ELF-1 (cell line): ENCODE measurements around the gene ZBTB34.
"Not testable (repeated sequence)": the region's sequence is repeated elsewhere in the genome, so short reads cannot be mapped to it uniquely, and the experiment has no call there.

ENCODE experiments used
- DNase-seq: peaks from one replicate; pipeline ENCODE4 v3.0.0-alpha.2; 2016; ENCODE audit warnings: low read depth, low spot score

ZBTB34 gene, protein sequence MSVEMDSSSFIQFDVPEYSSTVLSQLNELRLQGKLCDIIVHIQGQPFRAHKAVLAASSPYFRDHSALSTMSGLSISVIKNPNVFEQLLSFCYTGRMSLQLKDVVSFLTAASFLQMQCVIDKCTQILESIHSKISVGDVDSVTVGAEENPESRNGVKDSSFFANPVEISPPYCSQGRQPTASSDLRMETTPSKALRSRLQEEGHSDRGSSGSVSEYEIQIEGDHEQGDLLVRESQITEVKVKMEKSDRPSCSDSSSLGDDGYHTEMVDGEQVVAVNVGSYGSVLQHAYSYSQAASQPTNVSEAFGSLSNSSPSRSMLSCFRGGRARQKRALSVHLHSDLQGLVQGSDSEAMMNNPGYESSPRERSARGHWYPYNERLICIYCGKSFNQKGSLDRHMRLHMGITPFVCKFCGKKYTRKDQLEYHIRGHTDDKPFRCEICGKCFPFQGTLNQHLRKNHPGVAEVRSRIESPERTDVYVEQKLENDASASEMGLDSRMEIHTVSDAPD

DNA sequence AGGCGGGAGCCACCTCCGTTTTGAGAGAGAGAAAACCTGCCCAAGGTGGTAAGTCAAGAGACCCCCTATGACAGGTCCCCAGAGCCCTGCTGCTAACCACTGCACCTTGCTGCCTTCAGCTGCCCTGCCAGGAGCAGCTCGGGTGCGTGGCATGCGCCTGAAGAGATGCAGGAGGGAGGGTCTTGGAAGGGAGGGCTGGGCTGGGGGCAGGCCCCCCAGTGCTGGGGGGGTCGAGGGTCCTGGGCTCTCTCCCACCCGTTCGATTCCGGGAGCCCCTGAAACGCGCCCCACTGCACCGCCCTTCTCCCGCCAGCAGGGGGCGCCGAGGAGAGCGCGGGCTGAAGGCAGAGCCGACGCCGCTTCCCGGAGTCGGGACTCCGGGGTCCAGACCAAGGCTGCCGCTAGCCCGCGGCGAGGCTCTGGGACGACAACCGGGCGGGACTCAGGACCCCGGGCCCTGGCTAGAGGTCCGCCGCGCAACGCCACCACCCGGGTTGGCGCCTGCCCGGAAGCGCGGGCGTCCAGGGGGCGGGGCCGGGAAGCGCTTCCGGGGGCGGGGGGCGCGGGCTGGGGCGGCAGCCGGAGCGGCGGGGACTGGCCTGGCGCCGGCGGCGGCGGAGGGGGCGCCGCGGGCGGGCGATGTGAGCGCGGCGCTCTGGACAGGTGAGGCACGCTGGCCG, at the start of gene ZBTB34:
ZBTB34 (plus strand) TSS at position 563 of the 680 bp plus-strand sequence. CDS start 18,761 bp downstream, outside the sequence.
- DNase-seq, result peak; percentile 84

DNA sequence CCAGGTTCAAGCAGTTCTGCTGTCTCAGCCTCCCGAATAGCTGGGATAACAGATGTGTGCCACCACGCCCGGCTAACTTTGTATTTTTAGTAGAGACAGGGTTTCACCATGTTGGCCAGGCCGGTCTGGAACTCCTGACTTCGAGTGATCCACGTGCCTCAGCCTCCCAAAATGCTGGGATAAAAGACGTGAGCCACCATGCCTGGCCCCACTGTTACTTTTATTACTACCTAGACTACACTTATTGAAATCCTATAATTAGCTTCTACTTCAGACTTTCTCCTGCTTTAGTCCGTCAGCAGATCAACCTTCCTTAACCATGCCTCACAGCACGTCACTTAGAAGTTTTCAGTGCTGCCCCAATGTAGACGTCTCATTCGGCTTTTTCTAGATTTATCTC, 47.4 kb upstream of the ZBTB34 start:
- no peak for DNase-seq

DNA sequence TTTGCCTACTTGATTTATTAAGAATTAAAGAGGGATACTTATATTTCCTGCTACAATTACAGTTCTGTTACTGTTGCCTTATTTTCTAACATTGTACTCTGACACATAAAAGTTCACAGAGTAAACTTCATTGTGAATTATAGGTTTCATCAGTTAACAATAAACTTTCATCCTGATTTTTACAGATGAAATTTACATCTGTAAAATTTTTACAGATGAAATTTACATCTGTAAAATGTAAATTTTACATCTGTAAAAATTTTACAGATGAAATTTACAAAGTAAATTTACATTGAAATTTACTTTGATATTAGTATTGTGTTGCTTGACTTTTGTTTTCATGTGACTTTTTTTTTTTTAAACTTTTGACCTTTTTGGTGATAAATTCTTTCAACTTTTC, 46.3 kb upstream of the ZBTB34 start:
- DNase-seq, result no peak

DNA sequence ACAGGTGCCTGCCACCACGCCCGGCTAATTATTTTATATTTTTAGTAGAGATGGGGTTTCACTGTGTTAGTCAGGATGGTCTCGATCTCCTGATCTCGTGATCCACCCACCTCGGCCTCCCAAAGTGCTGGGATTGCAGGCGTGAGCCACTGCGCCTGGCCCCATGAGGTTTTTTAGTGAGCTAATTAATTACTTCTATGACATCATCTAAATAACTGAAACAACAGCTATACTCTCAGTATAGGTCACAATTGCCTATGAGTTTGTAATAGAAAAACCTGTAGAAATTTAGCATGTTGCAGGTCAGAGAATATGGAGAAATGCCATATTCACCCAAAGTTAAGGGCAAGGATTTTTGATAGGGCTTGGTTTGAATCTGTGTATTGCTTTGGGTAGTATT, 42.8 kb upstream of the ZBTB34 start:
- DNase-seq, result not testable (repeated sequence)

DNA sequence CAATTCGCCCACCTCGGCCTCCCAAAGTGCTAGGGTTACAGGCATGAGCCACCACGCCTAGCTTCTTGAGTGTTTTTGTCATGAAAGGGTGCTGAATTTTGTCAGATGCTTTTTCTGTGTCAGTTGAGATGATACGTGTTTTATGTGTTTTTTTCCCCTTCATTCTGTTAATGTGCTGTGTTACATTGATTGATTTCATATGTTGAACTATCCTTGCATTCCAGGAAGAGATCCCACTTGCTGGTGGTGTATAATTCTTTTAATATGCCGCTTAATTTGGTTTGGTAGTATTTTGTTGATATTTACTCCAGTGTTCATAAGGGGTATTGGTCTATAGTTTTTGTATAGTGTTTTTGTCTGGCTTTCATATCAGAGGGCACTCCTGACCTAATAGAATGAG, 42.0 kb upstream of the ZBTB34 start:
- DNase-seq, result no peak

DNA sequence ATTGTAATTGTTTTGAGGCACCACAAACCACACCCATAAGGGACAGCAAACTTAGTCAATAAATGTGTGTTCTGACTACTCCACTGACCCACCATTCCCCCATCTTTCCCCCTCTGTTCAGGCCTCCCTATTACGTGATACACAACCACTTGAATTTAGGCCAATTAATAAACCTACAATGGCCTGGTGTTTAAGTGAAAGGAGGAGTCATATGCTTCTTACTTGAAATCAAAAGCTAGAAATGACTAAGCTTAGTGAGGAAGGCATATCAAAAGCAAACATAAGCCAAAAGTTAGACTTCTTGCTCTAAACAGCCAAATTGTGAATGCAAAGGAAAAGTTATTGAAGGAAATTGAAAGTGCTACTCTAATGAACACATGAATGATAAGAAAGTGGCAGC, 41.0 kb upstream of the ZBTB34 start:
- no peak for DNase-seq

DNA sequence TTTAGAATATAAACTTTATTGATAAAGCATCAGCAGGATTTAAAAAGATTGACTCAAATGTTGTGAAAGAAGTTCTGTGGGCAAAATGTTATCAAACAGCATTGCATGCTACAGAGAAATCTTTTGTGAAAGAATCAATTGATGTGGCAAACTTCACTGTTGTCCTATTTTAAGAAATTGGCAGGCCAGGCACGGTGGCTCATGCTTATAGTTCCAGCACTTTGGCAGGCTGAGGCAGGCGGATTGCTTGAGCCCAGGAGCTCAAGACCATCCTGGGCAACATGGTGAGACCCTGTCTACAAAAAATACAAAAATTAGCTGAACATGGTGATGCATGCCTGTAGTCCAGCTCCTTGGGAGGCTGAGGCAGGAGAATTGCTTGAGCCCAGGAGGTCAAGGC, 38.2 kb upstream of the ZBTB34 start:
- no peak for DNase-seq

DNA sequence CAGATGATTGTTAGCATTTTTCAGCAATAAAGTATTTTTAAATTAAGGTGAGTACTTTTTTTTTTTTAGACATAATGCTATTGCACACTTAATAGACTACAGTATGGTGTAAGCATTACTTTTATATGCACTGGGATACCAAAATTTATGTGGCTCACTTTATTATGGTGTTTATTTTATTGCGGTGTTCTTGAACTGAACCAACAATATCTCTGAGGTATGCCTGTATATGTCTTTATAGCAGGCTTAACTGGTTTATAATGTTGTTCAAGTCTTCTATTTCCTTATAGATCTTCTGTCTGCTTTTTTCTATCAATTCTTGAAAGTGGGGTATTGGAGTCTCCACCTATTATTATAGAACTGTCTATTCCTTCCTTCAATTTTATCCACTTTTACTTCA, 37.6 kb upstream of the ZBTB34 start:
- DNase-seq, result no peak

DNA sequence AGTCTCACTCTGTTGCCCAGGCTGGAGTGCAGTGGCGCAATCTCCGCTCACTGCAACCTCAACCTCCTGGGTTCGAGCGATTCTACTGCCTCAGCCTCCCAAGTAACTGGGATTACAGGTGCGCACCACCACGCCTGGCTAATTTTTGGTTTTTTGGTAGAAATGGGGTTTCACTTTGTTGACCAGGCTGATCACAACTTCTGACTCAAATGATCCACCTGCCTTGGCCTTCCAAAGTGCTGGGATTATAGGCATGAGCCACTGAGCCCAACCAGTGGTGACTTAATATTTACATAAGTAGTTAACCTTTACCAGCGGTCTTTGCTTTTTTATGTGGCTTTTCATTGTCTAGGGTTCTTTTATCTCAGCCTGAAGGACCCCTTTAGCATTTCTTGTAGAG, 36.4 kb upstream of the ZBTB34 start:
- not testable (repeated sequence) for DNase-seq

DNA sequence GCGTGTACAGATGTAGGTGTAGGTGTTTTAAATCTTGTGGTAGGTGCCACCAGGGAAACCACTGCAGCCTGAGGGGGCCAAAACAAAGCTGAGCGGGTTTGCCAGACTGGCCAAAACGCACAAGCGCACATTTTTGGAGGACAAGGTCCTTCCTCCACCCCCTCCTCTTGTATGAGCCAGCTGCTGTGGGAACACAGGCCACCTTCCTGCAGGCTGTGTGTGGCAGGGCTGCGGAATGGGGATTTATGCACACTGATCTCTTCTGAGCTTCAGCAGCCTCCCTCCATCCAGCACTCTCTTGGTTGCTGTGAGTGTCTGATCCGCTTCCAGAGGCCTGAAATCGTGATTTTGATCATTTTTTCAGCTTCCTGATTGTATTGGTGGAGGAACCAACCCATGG, 33.2 kb upstream of the ZBTB34 start:
- no peak for DNase-seq

DNA sequence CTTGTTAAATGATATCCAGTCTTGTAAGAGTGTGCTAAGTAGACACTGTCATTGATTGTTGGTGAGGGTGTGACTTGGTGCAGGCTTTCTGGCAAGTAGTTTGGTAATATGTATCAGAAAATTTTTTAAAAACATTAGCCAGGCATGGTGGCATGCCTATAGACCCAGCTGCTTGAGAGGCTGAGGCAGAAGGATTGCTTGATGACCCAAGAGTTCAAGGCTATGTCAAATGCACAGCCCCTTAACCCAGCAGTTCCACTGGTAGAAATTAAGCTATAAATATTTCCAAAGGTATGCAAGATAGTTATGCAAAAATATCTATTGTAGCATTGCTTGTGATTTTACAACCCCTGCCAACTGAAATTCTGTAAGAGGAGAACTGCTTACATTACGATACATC, 31.4 kb upstream of the ZBTB34 start:
- no peak for DNase-seq

DNA sequence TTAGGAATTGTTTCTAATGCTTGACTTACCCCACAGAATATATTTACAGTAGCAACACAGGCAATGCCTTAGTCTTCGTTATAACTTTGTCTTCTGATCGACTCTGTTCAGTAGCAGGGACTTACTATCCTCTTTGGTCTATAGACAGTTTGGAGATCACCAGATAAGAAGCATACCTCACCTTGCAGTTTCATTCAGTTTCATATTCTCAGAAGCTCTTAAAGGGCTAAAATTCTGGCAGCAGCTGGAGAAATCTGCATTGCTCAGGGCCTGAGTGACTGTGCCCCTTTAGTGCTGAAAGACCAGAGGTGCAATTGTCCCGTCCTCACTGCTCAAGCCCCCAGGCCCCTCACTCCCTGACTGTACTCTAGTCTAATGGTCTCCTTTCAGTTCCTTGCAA, 29.6 kb upstream of the ZBTB34 start:
- DNase-seq, result peak; percentile 12

DNA sequence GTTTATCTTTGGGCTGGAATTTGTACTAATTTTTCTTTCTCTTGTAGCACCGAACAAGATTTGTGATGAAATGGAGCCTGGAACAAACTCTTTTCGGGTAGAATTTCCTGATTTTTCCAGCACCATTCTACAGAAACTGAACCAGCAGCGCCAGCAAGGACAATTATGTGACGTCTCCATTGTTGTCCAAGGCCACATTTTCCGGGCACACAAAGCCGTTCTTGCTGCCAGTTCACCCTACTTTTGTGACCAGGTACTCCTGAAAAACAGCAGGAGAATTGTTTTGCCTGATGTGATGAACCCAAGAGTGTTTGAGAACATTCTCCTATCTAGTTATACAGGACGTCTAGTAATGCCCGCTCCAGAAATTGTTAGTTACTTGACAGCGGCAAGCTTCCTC, 28.0 kb upstream of the ZBTB34 start:
- DNase-seq, result no peak

DNA sequence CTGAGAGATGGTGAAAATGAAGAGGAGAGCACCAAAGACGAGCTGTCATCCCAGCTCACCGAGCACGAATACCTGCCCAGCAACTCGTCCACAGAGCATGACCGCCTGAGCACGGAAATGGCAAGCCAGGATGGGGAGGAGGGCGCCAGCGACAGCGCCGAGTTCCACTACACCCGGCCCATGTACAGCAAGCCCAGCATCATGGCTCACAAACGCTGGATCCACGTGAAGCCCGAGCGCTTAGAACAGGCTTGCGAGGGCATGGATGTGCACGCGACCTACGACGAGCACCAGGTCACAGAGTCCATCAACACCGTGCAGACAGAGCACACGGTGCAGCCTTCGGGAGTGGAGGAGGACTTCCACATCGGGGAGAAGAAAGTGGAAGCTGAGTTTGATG, 27.4 kb upstream of the ZBTB34 start:
- no peak for DNase-seq

DNA sequence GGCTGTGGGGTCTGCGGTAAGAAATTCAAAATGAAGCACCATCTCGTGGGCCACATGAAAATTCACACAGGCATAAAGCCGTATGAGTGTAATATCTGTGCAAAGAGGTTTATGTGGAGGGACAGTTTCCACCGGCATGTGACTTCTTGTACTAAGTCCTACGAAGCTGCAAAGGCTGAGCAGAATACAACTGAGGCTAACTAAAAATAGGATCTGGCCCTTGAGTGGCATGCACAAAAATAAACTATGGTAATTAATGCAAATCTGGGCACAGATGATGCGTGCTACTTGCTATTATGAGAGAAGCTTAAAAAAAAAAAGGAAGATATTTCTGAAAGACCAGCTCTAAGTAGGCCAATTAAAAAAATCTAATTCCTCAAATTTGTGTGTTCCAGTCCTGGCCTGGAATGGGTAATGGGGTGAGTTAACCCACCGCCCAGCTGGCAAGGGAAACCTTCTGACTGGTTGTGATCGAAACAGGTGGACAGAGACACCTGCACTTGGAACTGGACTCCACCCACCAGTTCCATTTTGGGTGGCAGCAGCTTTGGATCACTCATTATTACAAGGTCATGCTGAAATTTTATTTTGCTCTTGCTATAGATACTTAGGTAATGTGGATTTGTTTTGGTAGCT, 26.6 kb upstream of the ZBTB34 start:
- DNase-seq, result no peak

DNA sequence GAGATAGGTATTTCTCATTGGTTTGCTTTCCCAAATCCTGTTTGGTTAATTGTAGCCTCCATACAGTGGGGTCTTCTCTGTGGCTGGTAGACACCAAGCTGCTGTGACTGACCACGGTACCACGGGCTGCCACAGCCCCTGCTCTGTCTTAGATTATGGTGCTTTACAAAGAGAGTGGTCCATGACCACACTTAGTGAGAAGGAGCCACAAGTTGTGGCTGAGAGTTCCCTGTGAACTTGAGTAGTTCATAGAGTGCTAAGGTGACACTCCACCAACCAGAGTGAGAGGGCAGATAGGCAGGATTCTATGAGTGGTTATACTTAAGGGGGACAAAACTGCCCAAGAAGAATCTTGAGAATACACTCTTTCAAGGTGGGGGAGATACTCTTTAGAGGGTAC, 25.8 kb upstream of the ZBTB34 start:
- DNase-seq, result no peak

DNA sequence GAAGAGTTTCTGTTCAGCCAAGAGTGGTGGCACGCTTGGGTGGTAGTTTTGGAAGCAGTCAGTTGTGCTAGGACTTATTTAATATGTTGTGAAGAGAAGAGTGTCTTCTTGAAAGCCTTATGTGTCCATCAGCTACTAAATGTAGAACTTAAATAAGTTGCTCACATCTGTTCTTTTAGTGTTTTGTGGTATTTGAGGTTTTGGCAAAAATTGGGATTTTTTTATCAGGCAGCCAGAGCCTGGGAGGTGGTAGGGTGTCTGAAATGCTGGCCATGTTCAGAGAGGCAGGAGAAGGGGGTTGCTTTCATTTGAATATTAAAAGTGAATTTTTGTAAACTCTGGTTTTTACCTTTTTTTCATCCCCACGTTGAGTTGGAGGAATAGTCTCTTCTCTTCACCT, 24.2 kb upstream of the ZBTB34 start:
- DNase-seq, result no peak

DNA sequence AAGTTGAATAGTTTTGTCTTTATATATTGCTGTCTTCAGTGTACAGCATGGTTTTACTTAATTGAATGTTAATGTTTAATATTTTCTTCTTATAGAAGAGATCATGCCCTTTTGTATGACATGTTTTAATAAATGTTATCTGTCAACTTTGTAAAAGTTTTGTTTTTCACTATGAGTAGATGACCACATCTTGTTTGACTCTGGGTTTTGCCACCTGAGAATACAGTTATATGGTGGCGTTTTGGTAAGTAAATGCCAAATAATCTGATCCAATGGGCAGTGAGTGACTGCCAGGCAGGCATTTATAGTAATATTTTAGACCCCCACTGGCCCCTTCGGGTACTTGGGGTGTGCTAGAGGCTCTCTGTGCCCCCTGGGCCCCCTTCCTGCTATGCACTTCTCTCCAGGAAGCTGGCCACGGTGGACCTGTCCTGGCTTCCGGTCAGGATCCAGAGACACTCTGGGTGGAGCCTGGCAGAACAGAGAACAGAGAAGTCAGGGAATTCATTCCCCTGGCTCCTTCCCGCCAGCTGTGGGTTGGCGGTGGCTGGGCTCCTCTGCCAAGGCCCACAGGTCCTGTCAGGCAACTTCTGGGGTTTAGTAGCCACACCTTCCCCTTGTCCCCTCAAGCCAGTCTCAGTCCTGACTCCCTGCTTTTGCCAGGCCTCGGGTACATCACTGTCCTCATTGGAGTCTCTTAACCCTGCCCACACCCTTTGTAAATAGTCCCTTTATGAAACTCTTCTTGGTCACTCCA, 22.2 kb upstream of the ZBTB34 start:
- DNase-seq, result no peak

DNA sequence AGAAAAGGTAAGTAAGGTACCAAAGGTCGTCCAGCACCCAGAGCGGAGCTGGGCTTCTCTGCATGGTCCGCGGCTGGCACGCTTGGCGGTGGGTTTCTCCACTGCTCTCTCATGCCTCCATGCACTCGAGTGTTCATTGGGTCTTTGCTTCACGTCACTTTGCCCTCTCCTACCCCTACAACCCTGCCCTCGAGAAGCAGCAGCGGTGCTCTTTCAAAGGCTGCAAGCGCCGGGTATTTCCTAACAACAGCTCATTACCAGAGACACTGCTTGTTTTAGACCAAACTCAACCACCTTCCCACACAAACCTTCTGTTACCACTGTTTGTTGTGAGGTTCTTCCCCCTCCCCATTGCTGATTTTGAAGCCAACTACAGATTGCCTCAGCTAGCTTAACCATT, 21.5 kb upstream of the ZBTB34 start:
- no peak for DNase-seq

DNA sequence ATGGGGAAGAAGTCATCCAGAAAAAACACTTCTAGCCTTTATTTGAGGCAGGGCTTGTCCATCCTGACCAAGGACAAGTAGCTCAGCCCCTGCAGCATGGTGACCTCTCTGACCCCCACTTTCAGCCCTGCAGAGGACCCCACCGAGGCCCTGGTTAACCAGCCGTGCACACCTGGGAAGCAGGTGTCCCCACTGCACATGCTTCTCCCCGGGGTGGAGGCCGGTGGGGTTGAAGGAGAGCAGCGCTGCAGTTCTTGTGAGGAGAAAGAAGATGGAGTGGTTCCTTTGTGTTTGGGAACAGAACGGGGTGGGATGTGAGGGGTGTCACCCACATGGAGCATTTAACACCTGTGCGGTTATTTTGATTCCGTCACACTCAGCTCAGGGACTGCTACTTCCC, 21.1 kb upstream of the ZBTB34 start:
- no peak for DNase-seq

DNA sequence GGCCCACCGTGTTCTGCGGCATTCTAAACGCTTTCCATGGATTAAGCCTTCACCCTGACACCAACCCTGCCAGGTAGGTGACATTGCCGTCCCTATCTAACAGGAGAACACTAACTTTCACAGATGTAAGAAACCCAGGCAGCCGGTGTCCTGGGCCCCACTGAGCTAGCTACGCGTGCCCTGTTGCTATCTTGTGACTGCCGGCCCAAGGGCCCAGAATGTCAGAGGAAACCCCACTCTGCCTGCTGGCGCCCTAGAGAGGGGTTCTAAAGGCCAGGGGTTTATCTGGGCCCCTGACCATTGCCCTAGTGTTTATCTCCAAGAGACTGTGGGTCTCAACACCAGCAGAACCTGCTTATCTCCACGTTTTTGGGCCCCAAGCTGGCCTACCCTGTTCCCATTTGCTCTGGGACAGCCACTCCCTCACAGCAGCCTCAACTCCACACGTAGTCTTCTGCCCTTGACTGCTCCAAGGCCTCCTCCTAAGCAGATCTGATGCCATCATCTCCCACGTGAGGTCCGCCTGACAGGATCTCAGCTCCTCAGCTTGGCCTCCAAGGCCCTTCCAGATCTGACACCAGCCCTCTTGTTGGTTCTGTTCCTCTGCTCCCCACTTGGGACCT, 18.1 kb upstream of the ZBTB34 start:
- DNase-seq, result no peak
